K562 (cell line): ENCODE data around the gene OXSM. TPM values are rescaled to one million over a fixed set of nuclear protein-coding genes. Genes with fewer than 3 reads are reported as not detected.

Experiments
- BACH1 ChIP-seq: fragments of 200-800 bp; sonication (Bioruptor generic); IDR thresholded peaks from 2 replicates; pipeline ENCODE4 v1.6.1; 2016; ENCODE audit warnings: missing genetic modification characterization, missing compliant biosample characterization
- CGGBP1 ChIP-seq: fragments of 250-450 bp; sonication (Bioruptor Pico); IDR thresholded peaks from 2 replicates; pipeline ENCODE4 v1.9.0; 2021; ENCODE audit warnings: mild to moderate bottlenecking
- FOXK2 ChIP-seq, 2 experiments: fragments of 450-650 bp; IDR thresholded peaks in 1 of 2; conservative IDR thresholded peaks in 1 of 2; 2 replicates each; pipeline ENCODE4 v1.6.1; 2016; ENCODE audit warnings: low read depth in 2 of 2, mild to moderate bottlenecking in 1 of 2
- HOMEZ ChIP-seq: fragments of 250-450 bp; sonication (Bioruptor Pico); IDR thresholded peaks from 2 replicates; pipeline ENCODE4 v1.4.0; 2020; ENCODE audit warnings: mild to moderate bottlenecking, moderate library complexity
- JUNB ChIP-seq: fragments of 450-650 bp; formaldehyde crosslinking; conservative IDR thresholded peaks from 2 replicates; pipeline ENCODE4 v1.4.0; 2020; ENCODE audit warnings: mild to moderate bottlenecking
- KLF10 ChIP-seq: fragments of 250-450 bp; sonication (Bioruptor Pico); IDR thresholded peaks from 2 replicates; pipeline ENCODE4 v1.6.1; 2021; ENCODE audit warnings: matching md5 sums
- LARP7 ChIP-seq: fragments of 450-650 bp; IDR thresholded peaks from 2 replicates; pipeline ENCODE4 v1.6.1; 2016
- MAFG ChIP-seq: fragments of 450-650 bp; conservative IDR thresholded peaks from 2 replicates; pipeline ENCODE4 v1.6.1; 2016; ENCODE audit warnings: missing genetic modification characterization, missing compliant biosample characterization
- MEIS2 ChIP-seq: fragments of 450-650 bp; IDR thresholded peaks from 2 replicates; pipeline ENCODE4 v1.6.1; 2014; ENCODE audit warnings: mild to moderate bottlenecking; ENCODE audit not compliant: partially characterized antibody
- MYBL2 ChIP-seq, 2 experiments: fragments of 450-650 bp in 1 of 2; sonication (generic) in 1 of 2; formaldehyde crosslinking in 1 of 2; IDR thresholded peaks; 2 replicates each; pipeline versions ENCODE4 v1.6.1 to v1.8.1; 2017 to 2022; ENCODE audit warnings: borderline replicate concordance in 1 of 2, inconsistent platforms in 1 of 2, low read depth in 1 of 2, mild to moderate bottlenecking in 1 of 2, missing genetic modification reagents in 1 of 2, moderate library complexity in 1 of 2
- NUFIP1 ChIP-seq: fragments of 450-650 bp; IDR thresholded peaks from 2 replicates; pipeline ENCODE4 v1.6.1; 2018; ENCODE audit not compliant: partially characterized antibody
- PBX2 ChIP-seq, 2 experiments: IDR thresholded peaks in 1 of 2; conservative IDR thresholded peaks in 1 of 2; 2 replicates each; pipeline ENCODE4 v1.6.1; 2016; ENCODE audit warnings: low read depth in 2 of 2, mild to moderate bottlenecking in 1 of 2, missing compliant biosample characterization in 1 of 2, missing genetic modification characterization in 1 of 2, moderate library complexity in 1 of 2
- PURB ChIP-seq: sonication (generic); formaldehyde crosslinking; IDR thresholded peaks from 2 replicates; pipeline ENCODE4 v1.9.0; 2021; ENCODE audit warnings: low read depth, mild to moderate bottlenecking, missing genetic modification reagents
- RAD51 ChIP-seq: fragments of 450-650 bp; IDR thresholded peaks from 2 replicates; pipeline ENCODE4 v1.7.1; 2016; ENCODE audit warnings: low read depth, mild to moderate bottlenecking, borderline replicate concordance
- SNIP1 ChIP-seq: fragments of 450-650 bp; IDR thresholded peaks from 2 replicates; pipeline ENCODE4 v1.7.1; 2017; ENCODE audit warnings: low read depth, mild to moderate bottlenecking
- TOE1 ChIP-seq, 2 experiments: fragments of 450-650 bp in 1 of 2; sonication (generic) in 1 of 2; formaldehyde crosslinking in 1 of 2; IDR thresholded peaks; 2 replicates each; pipeline versions ENCODE4 v1.7.1 to v1.8.0; 2016 to 2022; ENCODE audit warnings: borderline replicate concordance in 2 of 2, mild to moderate bottlenecking in 2 of 2, antibody characterized with exemption in 1 of 2, inconsistent platforms in 1 of 2, low read depth in 1 of 2, missing genetic modification reagents in 1 of 2, moderate library complexity in 1 of 2
- ZNF133 ChIP-seq: fragments of 250-450 bp; sonication (Bioruptor Pico); IDR thresholded peaks from 2 replicates; pipeline ENCODE4 v1.4.0; 2020; ENCODE audit warnings: mild to moderate bottlenecking
- ZNF143 ChIP-seq: sonication (generic); formaldehyde crosslinking; IDR thresholded peaks from 2 replicates; pipeline ENCODE4 v1.9.0; 2022; ENCODE audit warnings: mild to moderate bottlenecking, missing genetic modification reagents
- ZNF232 ChIP-seq: sonication (generic); formaldehyde crosslinking; IDR thresholded peaks from 2 replicates; pipeline ENCODE4 v1.8.0; 2022; ENCODE audit warnings: mild to moderate bottlenecking, missing genetic modification reagents
- ZNF324 ChIP-seq: fragments of 250-450 bp; sonication (Bioruptor Pico); IDR thresholded peaks from 2 replicates; pipeline ENCODE4 v1.4.0; 2020; ENCODE audit warnings: mild to moderate bottlenecking
- ZNF57 ChIP-seq: fragments of 450-650 bp; formaldehyde crosslinking; IDR thresholded peaks from 2 replicates; pipeline ENCODE4 v1.4.0; 2020; ENCODE audit warnings: mild to moderate bottlenecking, moderate library complexity
- ZNF76 ChIP-seq: fragments of 250-450 bp; sonication (Bioruptor Pico); IDR thresholded peaks from 2 replicates; pipeline ENCODE4 v1.4.0; 2020; ENCODE audit warnings: mild to moderate bottlenecking, moderate library complexity, borderline replicate concordance
- ZNF77 ChIP-seq: fragments of 250-450 bp; sonication (Bioruptor Pico); IDR thresholded peaks from 2 replicates; pipeline ENCODE4 v1.5.0; 2020
- ZNF79 ChIP-seq: fragments of 250-450 bp; sonication (Bioruptor Pico); IDR thresholded peaks from 2 replicates; pipeline ENCODE4 v1.4.0; 2020; ENCODE audit warnings: low read depth, mild to moderate bottlenecking, moderate library complexity
- polyA plus RNA-seq, 8 experiments: library from polyadenylated mRNA; depleted of rRNA in 4 of 8; stranded (reverse) in 5 of 8; unstranded in 3 of 8; fragments of >200 nt; fragmentation: Nextera tagmentation in 2 of 8; fragmentation: Illumina TruSeq in 1 of 8; extraction: Ambion mirVana in 2 of 8; extraction: Trizol in 1 of 8; gene quantifications; 2 replicates each; pipeline versions ENCODE4 v1.2.1 to v1.2.3, GENCODE V29; 2011 to 2014; ENCODE audit warnings: inconsistent platforms in 1 of 8, missing spikeins in 1 of 8
- total RNA-seq, 7 experiments: library from RNA; depleted of rRNA in 6 of 7; stranded (reverse); fragments of >200 nt in 6 of 7; fragmentation: Illumina TruSeq in 2 of 7; extraction: Trizol in 2 of 7; gene quantifications; 2 replicates each; pipeline versions ENCODE4 v1.2.1 to v1.2.3, GENCODE V29; 2011 to 2021; ENCODE audit warnings: low replicate concordance in 1 of 7

Gene OXSM
- total and polyA plus RNA-seq, 9 of the 15 experiments (the other 6 are each of a cell fraction or from before 2014, with no cell fraction given): 24.0 to 107 (median 34.0) TPM

DNA sequence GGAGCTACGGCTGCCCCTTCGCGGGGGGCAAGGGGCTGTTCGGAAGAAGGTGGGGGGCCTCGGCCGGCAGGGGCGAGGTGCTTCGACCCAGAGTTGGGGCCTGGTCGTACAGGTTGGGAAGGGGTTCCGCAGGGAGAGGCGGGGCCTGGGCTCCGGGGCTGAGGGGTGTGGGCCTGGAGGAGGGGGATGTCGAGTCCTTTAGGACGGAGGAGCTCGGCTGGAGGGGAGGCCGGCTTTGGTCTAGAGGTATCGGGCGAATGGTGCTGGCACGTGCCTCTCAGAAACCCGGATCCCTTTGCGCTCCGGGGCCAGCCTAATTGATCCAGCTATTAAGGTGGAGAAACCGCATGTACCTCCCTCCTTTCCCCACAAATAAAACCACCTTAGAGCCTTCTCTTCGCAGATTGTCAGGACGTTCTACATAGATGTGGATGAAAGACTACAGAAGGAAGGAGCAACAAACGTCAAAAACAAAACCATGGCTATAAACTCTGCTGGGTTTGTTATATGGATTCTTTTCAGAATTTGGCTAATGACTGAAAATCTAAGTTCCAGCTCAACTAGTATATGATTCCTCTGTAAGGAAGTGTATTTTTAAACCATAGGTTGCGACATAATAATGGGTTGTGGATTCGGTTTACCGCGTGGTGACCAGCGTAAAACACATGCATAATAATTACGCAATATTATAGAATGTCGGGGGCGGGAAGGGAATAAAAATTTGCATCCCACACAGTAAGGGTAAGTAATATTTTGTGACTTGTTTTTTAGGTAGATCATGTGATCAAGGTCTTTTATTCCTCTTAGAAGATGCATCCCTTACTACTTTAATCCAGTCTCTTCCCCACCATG is 6.0 kb upstream of the OXSM start (continued):
- no peak for TF ChIP-seq PURB (CRISPR knock-in tag)
- TF ChIP-seq ZNF57 (CRISPR knock-in tag): no peak
- TF ChIP-seq ZNF143: no peak
- TF ChIP-seq ZNF232 (CRISPR knock-in tag): peak; percentile 77; the same call in 1 of the 2 replicates
- TF ChIP-seq LARP7: 0 out of 2 replicates have a peak, but pooled peaks have one; percentile 36
- no peak for TF ChIP-seq JUNB (CRISPR knock-in tag)
- TF ChIP-seq KLF10 (CRISPR knock-in tag): no peak
- no peak for TF ChIP-seq CGGBP1 (CRISPR knock-in tag)
- no peak for TF ChIP-seq MYBL2 (IDR thresholded peaks at IDR 0.05; ENCODE audit: low read depth)
- TF ChIP-seq MYBL2 (CRISPR knock-in tag; IDR thresholded peaks at IDR 0.05; ENCODE audit: borderline replicate concordance): no peak
- peak; percentile 41; the same call in 1 of the 2 replicates for TF ChIP-seq RAD51
- no peak for TF ChIP-seq PBX2 (CRISPR knock-in tag; IDR thresholded peaks at IDR 0.05; ENCODE audit: low read depth)
- no peak for TF ChIP-seq PBX2 (tag; conservative IDR thresholded peaks at IDR 0.05; ENCODE audit: low read depth)
- TF ChIP-seq MAFG (tag): no peak
- no peak for TF ChIP-seq SNIP1
- no peak for TF ChIP-seq NUFIP1
- no peak for TF ChIP-seq ZNF324 (CRISPR knock-in tag)
- TF ChIP-seq MEIS2: no peak
- no peak for TF ChIP-seq FOXK2 (conservative IDR thresholded peaks at IDR 0.05 in 1 of 2, IDR thresholded peaks at IDR 0.05 in 1 of 2; ENCODE audit: low read depth in 2 of 2)
- TF ChIP-seq TOE1 (IDR thresholded peaks at IDR 0.05; ENCODE audit: borderline replicate concordance): peak; percentile 67
- no peak for TF ChIP-seq TOE1 (CRISPR knock-in tag; IDR thresholded peaks at IDR 0.05; ENCODE audit: borderline replicate concordance, low read depth)
- no peak for TF ChIP-seq BACH1
- no peak for TF ChIP-seq HOMEZ (CRISPR knock-in tag)
- TF ChIP-seq ZNF77 (CRISPR knock-in tag): no peak
- TF ChIP-seq ZNF133: no peak
- TF ChIP-seq ZNF76 (CRISPR knock-in tag): no peak
- TF ChIP-seq ZNF79 (CRISPR knock-in tag): no peak
